Stimulated activated CD8-positive, alpha-beta memory T cell treated with anti-CD3 and anti-CD28 coated beads, Interleukin-12 subunit alpha, Interleukin-12 subunit beta, amount 100 ng/mL, for 24 hours (primary cell): ENCODE measurements around the gene AKR1C8.

ENCODE experiments used
- DNase-seq: peaks from one replicate; pipeline ENCODE4 v3.0.0-alpha.2; 2020; ENCODE audit errors: extremely low read depth

Gene AKR1C8

DNA sequence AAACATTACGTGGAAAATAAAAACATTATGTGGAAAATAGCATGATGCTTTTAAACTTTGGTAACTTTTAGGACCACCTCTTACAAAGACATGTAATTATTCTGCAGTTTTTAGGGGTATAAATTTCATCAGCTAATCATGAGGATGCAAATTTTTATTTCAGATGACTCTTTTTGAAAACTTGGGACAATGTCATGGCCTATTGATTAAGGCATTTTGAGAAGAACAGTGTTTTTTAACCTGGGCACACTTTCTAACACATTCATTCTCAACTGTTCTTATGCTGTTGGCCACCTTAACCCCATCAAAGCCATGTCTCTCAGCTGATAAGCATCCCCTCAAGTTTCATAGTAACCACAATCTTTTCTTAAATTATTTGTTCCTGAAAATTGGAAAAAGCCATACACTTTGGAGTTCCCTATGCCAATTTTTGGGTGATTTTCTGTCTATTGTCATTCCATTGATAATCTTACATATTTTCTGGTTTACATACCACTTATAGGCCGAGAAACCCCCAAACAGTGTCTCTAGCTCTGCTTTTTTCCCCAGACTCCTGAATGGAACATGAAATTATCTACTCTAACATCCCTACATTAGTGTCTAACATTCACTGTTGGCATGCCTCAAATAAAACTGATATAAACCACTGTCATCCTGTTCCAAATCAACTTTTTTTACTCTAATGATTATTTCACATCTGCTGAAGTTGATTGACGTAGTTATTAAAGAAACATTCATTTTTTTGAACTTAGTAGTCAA is 76.1 kb downstream of the AKR1C8 start:
- DNase-seq = no peak

DNA sequence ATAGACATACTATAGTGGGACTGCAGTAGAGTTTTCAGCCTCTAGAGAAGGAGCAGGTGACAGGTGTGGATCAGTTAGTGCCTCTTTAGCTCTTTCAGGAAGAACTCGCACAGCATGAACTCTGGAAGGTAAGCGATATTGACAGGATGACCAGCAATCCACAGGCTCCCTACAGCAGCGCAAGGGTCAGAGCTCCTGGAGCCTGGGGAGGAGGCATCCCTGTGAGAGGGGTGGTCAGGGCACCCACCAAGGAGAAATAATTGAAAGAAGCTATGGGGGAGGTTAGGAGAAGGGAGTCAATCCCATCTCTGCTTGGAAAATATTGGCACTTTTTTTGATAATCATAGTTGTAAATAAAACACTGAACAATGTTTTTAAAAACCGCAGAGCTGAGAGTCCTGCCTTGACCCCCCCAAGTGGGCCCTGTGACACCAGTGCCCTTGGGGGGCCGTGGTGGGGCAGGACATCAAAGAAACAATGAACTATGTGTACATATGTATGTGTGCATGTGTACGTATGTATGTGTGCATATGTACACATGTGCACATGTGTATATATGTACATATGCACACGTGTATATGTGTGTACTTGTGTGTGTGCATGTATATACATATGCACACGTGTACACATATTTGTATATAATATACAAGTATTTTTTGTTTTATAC is 77.0 kb downstream of the AKR1C8 start:
- no peak for DNase-seq

DNA sequence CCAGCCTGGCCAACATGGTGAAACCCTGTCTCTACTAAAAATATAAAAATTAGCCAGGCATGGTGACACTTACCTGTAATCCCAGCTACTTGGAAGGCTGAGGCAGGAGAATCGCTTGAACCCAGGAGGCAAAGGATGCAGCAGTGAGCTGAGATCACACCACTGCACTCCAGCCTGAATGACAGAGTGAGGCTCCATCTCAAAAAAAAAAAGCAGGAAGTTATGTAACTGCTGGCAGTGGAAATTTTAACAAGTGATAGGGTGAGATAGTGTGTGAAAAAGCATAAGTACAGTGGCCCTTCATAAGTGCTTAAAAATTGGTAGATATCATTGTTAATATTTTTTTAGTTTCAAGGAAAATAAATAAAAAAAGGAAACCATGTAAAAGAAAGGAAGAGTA is 78.4 kb downstream of the AKR1C8 start:
- DNase-seq = no peak

DNA sequence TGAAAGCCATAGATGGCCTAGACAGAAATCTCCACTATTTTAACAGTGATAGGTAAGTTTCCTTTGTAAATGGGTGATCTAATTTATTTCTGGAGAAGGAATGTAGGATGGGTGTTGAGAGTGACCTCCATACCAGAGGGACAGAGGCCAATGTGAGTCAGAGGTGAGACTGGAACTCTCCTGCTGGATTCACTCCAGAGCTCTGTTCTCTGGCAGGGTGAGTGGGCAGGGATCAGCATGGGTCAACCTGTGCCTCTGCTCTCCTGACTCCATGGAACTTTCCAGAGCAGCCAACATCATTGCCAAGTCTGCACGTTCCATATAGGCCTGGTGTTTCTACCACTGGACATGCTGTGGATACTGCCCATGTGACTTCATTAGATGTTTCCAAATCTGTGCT is 79.3 kb downstream of the AKR1C8 start:
- no peak for DNase-seq
